Uterus (tissue), 2 donors: ENCODE data around the gene ADPRHL1.

Source experiments
- POLR2A ChIP-seq, 2 donors: fragments of 450-650 bp; IDR thresholded peaks; one replicate each; pipeline ENCODE4 v1.6.1; 2016; ENCODE audit warnings: antibody characterized with exemption in 2 of 2, mild to moderate bottlenecking in 1 of 2, moderate library complexity in 1 of 2
- TF ChIP-seq, protein P1 (sequence below), 4 experiments: fragments of 200-600 bp in 2 of 4; fragments of 450-650 bp in 2 of 4; sonication (generic) in 2 of 4; IDR thresholded peaks; one replicate each; pipeline ENCODE4 v1.5.1; 2016 to 2019; ENCODE audit warnings: antibody characterized with exemption in 4 of 4, mild to moderate bottlenecking in 2 of 4, moderate library complexity in 1 of 4

DNA sequence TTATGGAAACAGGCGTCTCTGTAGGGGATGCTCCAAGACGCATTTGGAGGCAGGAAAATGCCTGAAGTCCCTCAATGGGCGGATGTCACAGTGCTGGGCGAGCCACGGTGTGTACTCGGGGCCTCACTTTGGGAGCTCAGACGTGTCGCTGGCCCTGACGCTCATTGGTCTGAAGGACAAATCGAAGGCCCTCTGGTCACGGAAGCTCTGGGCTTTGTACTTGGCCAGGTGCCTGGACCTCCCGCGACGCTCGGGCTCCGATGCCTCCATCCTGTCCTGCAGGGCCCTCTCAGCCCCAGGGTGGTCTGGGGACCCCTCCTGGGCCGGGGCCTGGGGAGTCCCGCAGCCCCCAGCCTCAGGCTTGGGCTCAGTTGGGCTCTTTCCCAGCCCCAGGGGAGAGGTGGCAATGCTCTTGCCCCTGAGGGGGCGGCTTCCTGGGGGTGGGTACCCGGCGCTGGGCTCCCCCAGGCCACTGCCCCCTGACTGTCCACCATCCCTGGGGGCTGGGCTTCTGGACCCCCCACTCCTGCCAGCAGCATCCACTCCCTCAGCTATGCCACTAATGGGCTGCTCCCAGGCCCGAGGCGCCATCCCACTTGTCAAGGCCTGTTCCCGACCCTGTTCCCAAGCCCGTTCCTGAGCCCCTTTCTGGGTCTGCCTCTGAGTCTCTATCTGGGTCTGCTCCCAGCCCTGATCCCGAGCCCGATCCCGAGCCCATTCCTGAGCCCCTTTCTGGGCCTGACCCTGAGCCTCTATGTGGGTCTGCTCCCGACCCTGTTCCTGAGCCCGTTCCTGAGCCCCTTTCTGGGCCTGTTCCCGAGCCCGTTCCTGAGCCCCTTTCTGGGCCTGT is 49.8 kb downstream of the ADPRHL1 start:
- TF ChIP-seq POLR2A (IDR thresholded peaks at IDR 0.05) = no peak
- TF ChIP-seq, protein P1, sequence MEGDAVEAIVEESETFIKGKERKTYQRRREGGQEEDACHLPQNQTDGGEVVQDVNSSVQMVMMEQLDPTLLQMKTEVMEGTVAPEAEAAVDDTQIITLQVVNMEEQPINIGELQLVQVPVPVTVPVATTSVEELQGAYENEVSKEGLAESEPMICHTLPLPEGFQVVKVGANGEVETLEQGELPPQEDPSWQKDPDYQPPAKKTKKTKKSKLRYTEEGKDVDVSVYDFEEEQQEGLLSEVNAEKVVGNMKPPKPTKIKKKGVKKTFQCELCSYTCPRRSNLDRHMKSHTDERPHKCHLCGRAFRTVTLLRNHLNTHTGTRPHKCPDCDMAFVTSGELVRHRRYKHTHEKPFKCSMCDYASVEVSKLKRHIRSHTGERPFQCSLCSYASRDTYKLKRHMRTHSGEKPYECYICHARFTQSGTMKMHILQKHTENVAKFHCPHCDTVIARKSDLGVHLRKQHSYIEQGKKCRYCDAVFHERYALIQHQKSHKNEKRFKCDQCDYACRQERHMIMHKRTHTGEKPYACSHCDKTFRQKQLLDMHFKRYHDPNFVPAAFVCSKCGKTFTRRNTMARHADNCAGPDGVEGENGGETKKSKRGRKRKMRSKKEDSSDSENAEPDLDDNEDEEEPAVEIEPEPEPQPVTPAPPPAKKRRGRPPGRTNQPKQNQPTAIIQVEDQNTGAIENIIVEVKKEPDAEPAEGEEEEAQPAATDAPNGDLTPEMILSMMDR (IDR thresholded peaks at IDR 0.05) = no peak
